Ishikawa (cell line): ENCODE data around the gene ANKRD33B.

ENCODE experiments used
- CEBPB ChIP-seq: IDR thresholded peaks from 2 replicates; pipeline ENCODE4 v1.6.1; 2012
- MAX ChIP-seq: IDR thresholded peaks from 2 replicates; pipeline ENCODE4 v1.6.1; 2012
- RAD21 ChIP-seq: IDR thresholded peaks from 2 replicates; pipeline ENCODE4 v1.6.1; 2012; ENCODE audit warnings: low read depth
- TCF12 ChIP-seq: IDR thresholded peaks from 2 replicates; pipeline ENCODE4 v1.6.1; 2012; ENCODE audit warnings: low read depth
- YY1 ChIP-seq: IDR thresholded peaks from 2 replicates; pipeline ENCODE4 v1.6.1; 2012; ENCODE audit warnings: low read depth
- TF ChIP-seq, protein P1 (sequence below): IDR thresholded peaks from 2 replicates; pipeline ENCODE4 v1.6.1; 2012; ENCODE audit warnings: low read depth, mild to moderate bottlenecking

DNA sequence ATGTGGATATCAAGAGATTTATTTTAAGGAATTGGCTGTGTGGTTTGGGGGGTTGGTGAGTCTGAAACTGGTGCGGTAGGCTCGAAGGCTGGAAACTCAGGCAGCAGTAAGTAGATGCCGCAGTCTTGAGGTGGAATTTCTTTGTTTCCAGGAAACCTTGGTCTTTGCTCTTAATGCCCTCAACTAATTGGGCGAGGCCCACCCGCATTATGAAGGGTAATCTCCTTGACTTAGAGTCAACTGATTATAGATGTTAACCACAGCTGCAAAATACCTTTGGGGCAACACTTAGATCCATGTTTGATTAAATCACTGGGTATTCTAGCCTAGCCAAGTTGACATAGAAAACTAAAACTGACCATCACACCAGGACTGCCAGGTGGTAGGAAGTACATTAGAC is 83.8 kb downstream of the ANKRD33B start:
- TF ChIP-seq MAX (no peak), TCF12 (no peak), CEBPB (no peak), RAD21 (no peak), YY1 (no peak)
- TF ChIP-seq, protein P1, sequence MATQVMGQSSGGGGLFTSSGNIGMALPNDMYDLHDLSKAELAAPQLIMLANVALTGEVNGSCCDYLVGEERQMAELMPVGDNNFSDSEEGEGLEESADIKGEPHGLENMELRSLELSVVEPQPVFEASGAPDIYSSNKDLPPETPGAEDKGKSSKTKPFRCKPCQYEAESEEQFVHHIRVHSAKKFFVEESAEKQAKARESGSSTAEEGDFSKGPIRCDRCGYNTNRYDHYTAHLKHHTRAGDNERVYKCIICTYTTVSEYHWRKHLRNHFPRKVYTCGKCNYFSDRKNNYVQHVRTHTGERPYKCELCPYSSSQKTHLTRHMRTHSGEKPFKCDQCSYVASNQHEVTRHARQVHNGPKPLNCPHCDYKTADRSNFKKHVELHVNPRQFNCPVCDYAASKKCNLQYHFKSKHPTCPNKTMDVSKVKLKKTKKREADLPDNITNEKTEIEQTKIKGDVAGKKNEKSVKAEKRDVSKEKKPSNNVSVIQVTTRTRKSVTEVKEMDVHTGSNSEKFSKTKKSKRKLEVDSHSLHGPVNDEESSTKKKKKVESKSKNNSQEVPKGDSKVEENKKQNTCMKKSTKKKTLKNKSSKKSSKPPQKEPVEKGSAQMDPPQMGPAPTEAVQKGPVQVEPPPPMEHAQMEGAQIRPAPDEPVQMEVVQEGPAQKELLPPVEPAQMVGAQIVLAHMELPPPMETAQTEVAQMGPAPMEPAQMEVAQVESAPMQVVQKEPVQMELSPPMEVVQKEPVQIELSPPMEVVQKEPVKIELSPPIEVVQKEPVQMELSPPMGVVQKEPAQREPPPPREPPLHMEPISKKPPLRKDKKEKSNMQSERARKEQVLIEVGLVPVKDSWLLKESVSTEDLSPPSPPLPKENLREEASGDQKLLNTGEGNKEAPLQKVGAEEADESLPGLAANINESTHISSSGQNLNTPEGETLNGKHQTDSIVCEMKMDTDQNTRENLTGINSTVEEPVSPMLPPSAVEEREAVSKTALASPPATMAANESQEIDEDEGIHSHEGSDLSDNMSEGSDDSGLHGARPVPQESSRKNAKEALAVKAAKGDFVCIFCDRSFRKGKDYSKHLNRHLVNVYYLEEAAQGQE, result no peak
